Astrocyte (in vitro differentiated cells and primary cell): ENCODE data around the gene TMEM258. TPM values are rescaled to one million over a fixed set of nuclear protein-coding genes. Genes with fewer than 3 reads are reported as not detected.

Source experiments
- DNase-seq: peaks from one replicate; pipeline ENCODE4 v3.0.0-alpha.2; 2010; ENCODE audit warnings: low read depth
- FAIRE-seq: peaks from 2 replicates; lab custom pipeline; 2011; peaks lifted over from hg19 to GRCh38; lab: Jason Lieb, UNC
- H2AFZ ChIP-seq: 2 replicates; pipeline ENCODE4 v1.6.0; 2012; ENCODE audit warnings: low read depth, low read length, inconsistent platforms
- H3K27ac ChIP-seq: 2 replicates; pipeline ENCODE4 v1.5.1; 2011; ENCODE audit warnings: low read depth, low read length, inconsistent platforms
- H3K27me3 ChIP-seq: 2 replicates; pipeline ENCODE4 v1.6.0; 2011; ENCODE audit warnings: low read length, inconsistent platforms; ENCODE audit not compliant: insufficient read depth
- H3K36me3 ChIP-seq: 2 replicates; pipeline ENCODE4 v1.5.1; 2011; ENCODE audit warnings: low read length, inconsistent platforms; ENCODE audit not compliant: insufficient read depth
- H3K4me1 ChIP-seq: 2 replicates; pipeline ENCODE4 v1.5.1; 2011; ENCODE audit warnings: low read length, inconsistent platforms; ENCODE audit not compliant: insufficient read depth
- H3K4me2 ChIP-seq: 2 replicates; pipeline ENCODE4 v1.6.0; 2012; ENCODE audit warnings: low read length, inconsistent platforms
- H3K4me3 ChIP-seq: 2 replicates; pipeline ENCODE4 v1.5.1; 2011; ENCODE audit warnings: low read depth, mild to moderate bottlenecking, low read length, inconsistent platforms; ENCODE audit not compliant: insufficient read depth
- H3K79me2 ChIP-seq: 2 replicates; pipeline ENCODE4 v1.6.0; 2012; ENCODE audit warnings: mild to moderate bottlenecking, low read length, inconsistent platforms; ENCODE audit not compliant: insufficient read depth
- H3K9ac ChIP-seq: 2 replicates; pipeline ENCODE4 v1.6.0; 2012; ENCODE audit warnings: mild to moderate bottlenecking, low read length, inconsistent platforms
- H3K9me3 ChIP-seq: 2 replicates; pipeline ENCODE4 v1.5.1; 2012; ENCODE audit warnings: low read depth, mild to moderate bottlenecking, low read length, inconsistent platforms; ENCODE audit not compliant: insufficient read depth
- H4K20me1 ChIP-seq: 2 replicates; pipeline ENCODE4 v1.6.0; 2012; ENCODE audit warnings: low read length, inconsistent platforms; ENCODE audit not compliant: insufficient read depth
- H3K27ac Mint-ChIP-seq: one replicate; pipeline ENCODE4 v1.8.0; 2021; ENCODE audit warnings: mild to moderate bottlenecking, mixed read lengths; ENCODE audit not compliant: unreplicated experiment
- H3K27me3 Mint-ChIP-seq: one replicate; pipeline ENCODE4 v1.8.0; 2021; ENCODE audit warnings: low read depth, mixed read lengths; ENCODE audit not compliant: unreplicated experiment
- H3K36me3 Mint-ChIP-seq: one replicate; pipeline ENCODE4 v1.8.0; 2021; ENCODE audit warnings: low read depth, mixed read lengths; ENCODE audit not compliant: unreplicated experiment
- H3K4me1 Mint-ChIP-seq: one replicate; pipeline ENCODE4 v1.8.0; 2021; ENCODE audit warnings: low read depth, mixed read lengths; ENCODE audit not compliant: unreplicated experiment
- H3K4me3 Mint-ChIP-seq: one replicate; pipeline ENCODE4 v1.8.0; 2021; ENCODE audit warnings: mild to moderate bottlenecking, moderate library complexity, mixed read lengths; ENCODE audit not compliant: unreplicated experiment
- H3K9me3 Mint-ChIP-seq: one replicate; pipeline ENCODE4 v1.8.0; 2021; ENCODE audit warnings: mild to moderate bottlenecking, mixed read lengths; ENCODE audit not compliant: unreplicated experiment
- EZH2 ChIP-seq: IDR thresholded peaks from 2 replicates; pipeline ENCODE4 v1.6.1; 2012; ENCODE audit warnings: mild to moderate bottlenecking, low read length, inconsistent platforms; ENCODE audit not compliant: insufficient read depth
- total RNA-seq: library from RNA; stranded (reverse); gene quantifications from 2 replicates; pipeline ENCODE4 v1.2.1, GENCODE V29; 2021
- TF ChIP-seq, protein P1 (sequence below): IDR thresholded peaks from 2 replicates; pipeline ENCODE4 v1.5.1; 2011; ENCODE audit warnings: low read depth, mild to moderate bottlenecking, inconsistent platforms, low read length, moderate library complexity; ENCODE audit not compliant: insufficient read depth

TMEM258 gene
- total RNA-seq, 1 donor from 2014 or later = 98.6 TPM

DNA sequence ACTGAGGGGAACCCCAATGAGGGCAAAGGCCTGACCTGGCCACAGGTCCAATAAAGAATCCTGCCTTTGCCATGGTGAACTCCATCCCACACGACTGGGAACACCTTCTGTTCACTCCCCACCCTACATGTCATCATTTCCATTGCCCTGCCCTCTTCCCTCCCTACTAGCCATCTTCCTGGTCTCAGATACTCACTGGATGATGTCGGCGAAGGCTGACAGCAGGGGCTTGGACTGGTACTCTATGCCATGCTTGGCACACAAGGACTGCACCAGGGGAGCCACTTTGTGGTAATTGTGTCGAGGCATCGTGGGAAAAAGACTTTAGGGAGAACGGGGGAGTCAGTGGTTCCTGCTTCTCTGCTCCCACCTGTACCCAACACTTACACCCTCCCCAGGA, 10.2 kb upstream of the TMEM258 start:
- TF ChIP-seq, protein P1, sequence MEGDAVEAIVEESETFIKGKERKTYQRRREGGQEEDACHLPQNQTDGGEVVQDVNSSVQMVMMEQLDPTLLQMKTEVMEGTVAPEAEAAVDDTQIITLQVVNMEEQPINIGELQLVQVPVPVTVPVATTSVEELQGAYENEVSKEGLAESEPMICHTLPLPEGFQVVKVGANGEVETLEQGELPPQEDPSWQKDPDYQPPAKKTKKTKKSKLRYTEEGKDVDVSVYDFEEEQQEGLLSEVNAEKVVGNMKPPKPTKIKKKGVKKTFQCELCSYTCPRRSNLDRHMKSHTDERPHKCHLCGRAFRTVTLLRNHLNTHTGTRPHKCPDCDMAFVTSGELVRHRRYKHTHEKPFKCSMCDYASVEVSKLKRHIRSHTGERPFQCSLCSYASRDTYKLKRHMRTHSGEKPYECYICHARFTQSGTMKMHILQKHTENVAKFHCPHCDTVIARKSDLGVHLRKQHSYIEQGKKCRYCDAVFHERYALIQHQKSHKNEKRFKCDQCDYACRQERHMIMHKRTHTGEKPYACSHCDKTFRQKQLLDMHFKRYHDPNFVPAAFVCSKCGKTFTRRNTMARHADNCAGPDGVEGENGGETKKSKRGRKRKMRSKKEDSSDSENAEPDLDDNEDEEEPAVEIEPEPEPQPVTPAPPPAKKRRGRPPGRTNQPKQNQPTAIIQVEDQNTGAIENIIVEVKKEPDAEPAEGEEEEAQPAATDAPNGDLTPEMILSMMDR = no peak
- no peak for TF ChIP-seq EZH2
- peaks cover 37% of the 10 kb centered on the region for H3K36me3 ChIP-seq
- H3K27me3 Mint-ChIP-seq = no peaks in the 10 kb centered on the region

DNA sequence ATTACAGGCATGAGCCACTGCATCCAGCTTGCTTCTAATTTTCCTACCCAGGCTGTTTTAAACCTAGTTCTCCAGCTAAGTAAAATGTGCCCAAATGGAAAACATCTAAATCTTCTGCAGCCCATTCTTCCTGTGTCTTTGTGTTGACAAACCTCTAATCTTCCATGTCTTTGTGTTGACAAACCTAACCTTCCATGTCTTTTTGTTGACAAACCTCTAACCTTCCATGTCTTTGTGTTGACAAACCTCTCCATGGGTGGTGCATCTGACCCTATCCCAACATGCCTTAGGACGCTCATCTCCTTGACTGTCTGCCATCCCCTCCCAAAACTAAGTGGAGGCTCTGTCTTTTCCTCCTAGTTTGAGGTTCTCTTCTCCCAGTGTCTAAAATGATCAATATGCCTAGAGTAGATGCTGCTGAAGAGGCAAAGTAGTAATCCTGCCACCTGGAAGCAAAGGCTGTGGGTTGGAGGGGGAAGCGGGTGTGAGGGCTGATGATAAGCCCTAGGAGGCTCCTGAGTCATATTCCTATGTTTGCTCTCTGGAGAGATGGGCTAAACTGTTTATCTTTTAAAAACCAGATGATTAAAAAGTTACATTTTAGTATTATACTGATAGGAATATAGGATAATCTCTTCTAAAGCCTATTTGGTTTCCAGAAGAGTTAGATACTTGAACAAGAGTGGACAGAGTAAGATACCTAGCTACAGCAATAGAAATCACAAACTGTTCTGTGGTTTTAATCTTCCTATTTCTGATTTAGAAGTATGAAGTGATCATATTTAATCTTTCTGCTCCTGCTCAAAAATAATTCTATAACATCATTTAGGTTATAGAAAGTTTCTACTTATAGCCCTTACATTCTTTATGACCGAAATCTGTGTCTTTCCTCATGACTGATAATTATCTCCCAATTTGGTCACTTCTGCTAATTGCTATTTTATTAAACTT, 8.2 kb upstream of the TMEM258 start:
- peaks cover 7% of the 10 kb centered on the region for H4K20me1 ChIP-seq
- H3K27ac ChIP-seq = no peak overlapping the region
- Mint-ChIP-seq H3K27me3 (no peaks in the 10 kb centered on the region), H3K36me3 (peaks cover 11% of the 10 kb centered on the region), H3K4me1 (no peaks in the 10 kb centered on the region), H3K27ac (no peak overlapping the region), H3K9me3 (no peaks in the 10 kb centered on the region), H3K4me3 (no peak overlapping the region)
- H3K9me3 ChIP-seq = no peaks in the 10 kb centered on the region
- H2AFZ ChIP-seq = no peak overlapping the region
- FAIRE-seq (no peak), DNase-seq (no peak)
- peaks cover 31% of the 10 kb centered on the region for H3K36me3 ChIP-seq
- H3K27me3 ChIP-seq = no peaks in the 10 kb centered on the region
- H3K4me3 ChIP-seq = no peak overlapping the region
- peaks cover 5% of the 10 kb centered on the region for H3K4me1 ChIP-seq
- TF ChIP-seq EZH2 = no peak
- TF ChIP-seq, protein P1 = no peak
- H3K4me2 ChIP-seq = no peak overlapping the region
- peaks cover 43% of the 10 kb centered on the region for H3K79me2 ChIP-seq
- H3K9ac ChIP-seq = no peak overlapping the region

More for the DNA sequence above, 10.2 kb upstream of the TMEM258 start:
- H3K79me2 ChIP-seq = peaks cover 25% of the 10 kb centered on the region
- no peak overlapping the region for H3K4me3 ChIP-seq
- no peak for DNase-seq
- H3K4me2 ChIP-seq = no peak overlapping the region
- no peaks in the 10 kb centered on the region for H3K27me3 ChIP-seq
- Mint-ChIP-seq H3K4me1 (no peaks in the 10 kb centered on the region), H3K9me3 (no peaks in the 10 kb centered on the region), H3K27ac (no peak overlapping the region), H3K4me3 (no peak overlapping the region), H3K36me3 (peaks cover 17% of the 10 kb centered on the region)
- no peak overlapping the region for H3K9ac ChIP-seq
- peaks cover 7% of the 10 kb centered on the region for H4K20me1 ChIP-seq
- FAIRE-seq = no peak
- H3K9me3 ChIP-seq = no peaks in the 10 kb centered on the region
- no peak overlapping the region for H2AFZ ChIP-seq
- H3K27ac ChIP-seq = no peak overlapping the region
- H3K4me1 ChIP-seq = peaks cover 5% of the 10 kb centered on the region
